ENCODE data around the gene ZNF804B.

Gene ZNF804B

DNA sequence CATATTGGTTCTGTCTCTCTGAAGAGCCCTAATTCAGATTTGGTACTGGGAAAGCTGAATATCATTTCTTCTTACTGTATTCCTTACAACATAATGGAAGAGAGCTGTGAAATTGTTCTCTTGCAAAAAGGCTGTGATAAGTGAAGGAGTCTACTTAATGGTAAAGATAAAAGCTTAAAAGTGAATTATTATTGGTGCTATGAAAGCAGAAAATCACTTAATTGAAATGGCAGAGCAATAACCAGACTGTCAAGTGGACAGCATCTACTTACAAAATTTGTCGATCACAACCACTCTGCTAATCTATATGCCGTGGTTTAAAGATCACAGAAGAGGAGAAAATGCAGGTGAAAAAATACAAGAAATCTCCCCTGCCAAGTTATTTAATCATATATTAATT is 300.7 kb downstream of the ZNF804B start:
- no peak overlapping the region for H3K4me3 Mint-ChIP-seq
- no peaks in the 10 kb centered on the region for H3K27me3 Mint-ChIP-seq
- no peak overlapping the region for H3K27ac Mint-ChIP-seq
- H3K9me3 Mint-ChIP-seq (ENCODE audit: low read depth) = no peaks in the 10 kb centered on the region
- no peaks in the 10 kb centered on the region for H3K36me3 Mint-ChIP-seq
- H3K4me1 Mint-ChIP-seq (ENCODE audit: low read depth) = no peaks in the 10 kb centered on the region

DNA sequence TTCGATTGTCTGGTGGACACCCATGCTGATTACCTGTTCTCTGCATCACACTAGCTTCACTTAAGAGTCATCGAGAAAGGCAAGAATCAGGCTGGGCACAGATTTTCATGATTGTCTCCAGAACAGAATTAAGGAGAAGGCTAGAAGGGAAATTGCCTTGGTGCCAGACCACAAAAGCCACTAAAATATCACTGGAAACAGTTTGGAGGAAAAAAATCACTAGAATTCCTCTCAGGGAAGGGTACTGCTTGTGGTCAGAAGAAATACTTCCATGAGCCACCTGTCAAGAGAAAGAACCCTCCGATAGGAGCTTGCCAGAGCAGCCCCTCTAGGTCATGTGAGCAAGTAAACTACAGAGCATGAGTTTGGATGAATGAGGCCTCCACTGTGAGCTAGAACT is 305.3 kb downstream of the ZNF804B start:
- no peaks in the 10 kb centered on the region for H3K4me1 Mint-ChIP-seq (ENCODE audit: low read depth)
- no peak overlapping the region for H3K27ac Mint-ChIP-seq
- no peaks in the 10 kb centered on the region for H3K9me3 Mint-ChIP-seq (ENCODE audit: low read depth)
- H3K27me3 Mint-ChIP-seq = no peaks in the 10 kb centered on the region
- H3K36me3 Mint-ChIP-seq = no peaks in the 10 kb centered on the region
- H3K4me3 Mint-ChIP-seq = no peak overlapping the region

- Mint-ChIP-seq H3K27me3 (no peaks in the 10 kb centered on the region), H3K4me1 (ENCODE audit: low read depth) (no peaks in the 10 kb centered on the region), H3K36me3 (no peaks in the 10 kb centered on the region)
Measured at GRCh38 chr7:89067048-89067447, 307.5 kb downstream of the ZNF804B start.

DNA sequence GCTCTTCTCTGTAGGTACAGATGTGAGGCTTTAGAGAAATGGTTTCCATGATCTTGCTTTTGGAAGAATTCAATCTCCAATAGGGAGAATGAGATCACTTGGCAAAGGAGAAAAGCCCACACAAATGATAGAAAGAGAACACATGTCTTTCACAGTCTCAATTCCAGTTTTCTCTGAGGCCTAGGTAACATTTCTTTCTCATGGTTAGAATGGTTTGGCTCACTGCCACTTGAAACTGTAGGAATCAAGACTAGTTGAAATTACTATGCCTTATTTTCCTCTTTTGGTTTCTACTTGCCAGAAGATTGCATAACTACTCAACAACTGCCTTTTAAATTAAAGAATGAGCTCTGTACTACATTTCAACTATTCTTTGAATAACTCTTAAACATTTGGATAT is 312.6 kb downstream of the ZNF804B start:
- Mint-ChIP-seq H3K27me3 (no peaks in the 10 kb centered on the region), H3K4me3 (no peak overlapping the region), H3K9me3 (ENCODE audit: low read depth) (no peaks in the 10 kb centered on the region), H3K36me3 (no peaks in the 10 kb centered on the region), H3K4me1 (ENCODE audit: low read depth) (no peaks in the 10 kb centered on the region), H3K27ac (no peak overlapping the region)

More at GRCh38 chr7:89067048-89067447, 307.5 kb downstream of the ZNF804B start:
- Mint-ChIP-seq H3K9me3 (ENCODE audit: low read depth) (no peaks in the 10 kb centered on the region), H3K4me3 (no peak overlapping the region), H3K27ac (no peak overlapping the region)

DNA sequence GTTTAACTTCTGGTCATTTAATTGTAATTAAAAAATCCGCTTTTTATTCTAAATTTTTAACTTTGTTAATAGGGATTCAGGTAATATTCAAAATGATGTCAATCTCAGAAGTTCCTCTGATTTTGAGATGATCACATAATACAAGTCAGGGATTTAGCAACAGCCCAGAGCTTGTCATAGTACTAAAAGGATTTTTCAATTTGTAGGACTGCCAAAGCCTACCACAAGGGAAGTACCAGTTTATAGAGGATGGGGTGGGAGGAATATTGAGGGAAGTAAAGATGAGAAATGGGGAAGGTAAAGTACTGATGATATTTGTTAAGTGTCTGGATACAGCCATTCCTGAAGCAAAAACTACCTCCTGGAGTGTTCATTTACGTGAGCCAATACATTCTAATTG is 314.3 kb downstream of the ZNF804B start:
- Mint-ChIP-seq H3K4me1 (ENCODE audit: low read depth) (no peaks in the 10 kb centered on the region), H3K27ac (no peak overlapping the region), H3K9me3 (ENCODE audit: low read depth) (no peaks in the 10 kb centered on the region), H3K36me3 (no peaks in the 10 kb centered on the region), H3K4me3 (no peak overlapping the region), H3K27me3 (no peaks in the 10 kb centered on the region)

- Mint-ChIP-seq H3K27me3 (no peaks in the 10 kb centered on the region), H3K4me1 (ENCODE audit: low read depth) (no peaks in the 10 kb centered on the region), H3K36me3 (no peaks in the 10 kb centered on the region), H3K4me3 (no peak overlapping the region), H3K9me3 (ENCODE audit: low read depth) (no peaks in the 10 kb centered on the region), H3K27ac (no peak overlapping the region)
Measured at GRCh38 chr7:89077992-89078391, 318.5 kb downstream of the ZNF804B start.

DNA sequence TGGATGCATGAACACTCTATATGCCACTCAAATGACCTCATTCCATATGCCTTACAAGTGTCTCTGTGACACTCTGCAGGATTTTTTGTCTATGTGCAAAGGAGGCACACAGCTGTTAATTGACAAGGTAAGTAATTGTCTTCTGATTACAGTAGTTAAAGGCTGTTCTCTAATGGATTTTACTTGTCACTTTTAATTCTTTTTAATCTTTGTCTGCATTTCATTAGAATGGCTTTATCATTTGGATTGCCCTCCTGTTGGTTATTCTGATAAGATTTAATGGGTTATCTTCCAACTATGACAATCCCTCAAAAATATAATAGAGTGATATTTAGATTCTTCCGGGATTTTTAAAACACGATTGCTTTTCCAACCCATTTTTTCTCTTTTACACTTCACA is 326.1 kb downstream of the ZNF804B start:
- Mint-ChIP-seq H3K27me3 (peaks cover 3% of the 10 kb centered on the region), H3K4me3 (no peak overlapping the region), H3K9me3 (ENCODE audit: low read depth) (no peaks in the 10 kb centered on the region), H3K4me1 (ENCODE audit: low read depth) (no peaks in the 10 kb centered on the region), H3K36me3 (no peaks in the 10 kb centered on the region), H3K27ac (no peak overlapping the region)

DNA sequence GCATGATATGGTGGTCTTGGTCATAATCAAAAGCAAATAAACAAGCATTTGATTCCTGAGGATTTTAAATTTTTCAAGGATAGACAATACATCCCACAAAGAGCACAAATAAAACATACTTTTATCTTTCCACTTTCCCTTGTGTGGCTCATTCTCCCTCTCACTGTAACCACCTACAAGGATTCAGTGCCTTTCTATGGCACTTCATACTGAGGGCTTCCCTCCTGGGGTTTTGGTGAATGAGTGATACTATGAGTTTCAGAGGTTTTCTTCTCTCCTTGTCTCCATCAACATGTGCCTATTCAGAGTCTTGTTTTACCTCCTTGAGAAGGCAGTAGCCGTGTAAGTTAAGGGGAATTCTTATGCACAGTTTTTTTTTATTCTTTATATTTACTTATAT is 332.1 kb downstream of the ZNF804B start:
- no peaks in the 10 kb centered on the region for H3K36me3 Mint-ChIP-seq
- peaks cover 3% of the 10 kb centered on the region for H3K27me3 Mint-ChIP-seq
- H3K4me1 Mint-ChIP-seq (ENCODE audit: low read depth) = no peaks in the 10 kb centered on the region
- no peak overlapping the region for H3K27ac Mint-ChIP-seq
- H3K4me3 Mint-ChIP-seq = no peak overlapping the region
- no peaks in the 10 kb centered on the region for H3K9me3 Mint-ChIP-seq (ENCODE audit: low read depth)

DNA sequence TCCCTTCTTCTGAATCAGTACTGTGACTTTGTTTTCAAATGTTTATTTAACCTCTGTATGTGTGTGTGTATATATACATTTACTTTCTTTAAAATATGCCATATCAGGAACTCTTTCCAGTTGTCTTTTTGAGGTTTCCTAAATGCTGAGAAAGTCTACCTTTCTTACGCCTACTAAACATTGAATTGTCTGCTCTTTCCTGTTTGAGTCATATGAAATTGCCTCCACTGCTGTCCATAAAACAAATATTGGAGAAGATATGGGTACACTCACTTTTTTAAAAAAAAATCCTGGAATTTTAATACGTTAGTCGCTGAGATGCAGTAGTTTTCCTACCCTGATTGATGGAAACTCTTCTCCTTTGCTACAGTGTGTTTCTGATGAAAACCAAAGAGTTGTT is 334.8 kb downstream of the ZNF804B start:
- H3K9me3 Mint-ChIP-seq (ENCODE audit: low read depth) = no peaks in the 10 kb centered on the region
- no peak overlapping the region for H3K27ac Mint-ChIP-seq
- no peak overlapping the region for H3K4me3 Mint-ChIP-seq
- H3K4me1 Mint-ChIP-seq (ENCODE audit: low read depth) = no peaks in the 10 kb centered on the region
- no peaks in the 10 kb centered on the region for H3K36me3 Mint-ChIP-seq
- no peaks in the 10 kb centered on the region for H3K27me3 Mint-ChIP-seq

DNA sequence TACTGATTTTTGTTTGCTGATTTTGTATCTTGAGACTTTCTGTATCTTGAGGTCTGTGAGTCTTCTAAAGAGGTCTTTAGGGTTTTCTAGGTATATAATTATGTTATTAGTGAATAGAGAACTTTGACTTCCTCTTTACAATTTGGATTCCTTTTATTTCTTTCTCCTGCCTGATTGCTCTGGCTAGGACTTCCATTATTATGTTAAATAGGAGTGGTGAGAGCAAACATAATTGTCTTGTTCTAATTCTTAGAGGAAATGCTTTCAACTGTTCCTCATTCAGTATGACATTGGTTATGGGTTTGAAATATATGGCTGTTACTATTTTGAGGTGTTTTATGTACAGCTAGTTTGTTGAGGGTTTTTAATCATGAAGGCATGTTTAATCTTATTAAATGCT is 344.1 kb downstream of the ZNF804B start:
- H3K36me3 Mint-ChIP-seq = no peaks in the 10 kb centered on the region
- H3K27ac Mint-ChIP-seq = no peak overlapping the region
- peaks cover 7% of the 10 kb centered on the region for H3K27me3 Mint-ChIP-seq
- no peak overlapping the region for H3K4me3 Mint-ChIP-seq
- H3K9me3 Mint-ChIP-seq (ENCODE audit: low read depth) = no peaks in the 10 kb centered on the region
- no peaks in the 10 kb centered on the region for H3K4me1 Mint-ChIP-seq (ENCODE audit: low read depth)

GRCh38 chr7:89104748-89105685 is 345.5 kb downstream of the ZNF804B start:
- H3K4me3 Mint-ChIP-seq = no peak overlapping the region
- no peak overlapping the region for H3K27ac Mint-ChIP-seq
- H3K9me3 Mint-ChIP-seq (ENCODE audit: low read depth) = no peaks in the 10 kb centered on the region
- peaks cover 7% of the 10 kb centered on the region for H3K27me3 Mint-ChIP-seq
- H3K36me3 Mint-ChIP-seq = no peaks in the 10 kb centered on the region
- no peaks in the 10 kb centered on the region for H3K4me1 Mint-ChIP-seq (ENCODE audit: low read depth)

GRCh38 chr7:89123871-89124270 is 364.4 kb downstream of the ZNF804B start:
- Mint-ChIP-seq H3K27ac (no peak overlapping the region), H3K27me3 (peaks cover 3% of the 10 kb centered on the region), H3K4me1 (ENCODE audit: low read depth) (no peaks in the 10 kb centered on the region), H3K9me3 (ENCODE audit: low read depth) (no peaks in the 10 kb centered on the region), H3K36me3 (no peaks in the 10 kb centered on the region), H3K4me3 (no peak overlapping the region)

DNA sequence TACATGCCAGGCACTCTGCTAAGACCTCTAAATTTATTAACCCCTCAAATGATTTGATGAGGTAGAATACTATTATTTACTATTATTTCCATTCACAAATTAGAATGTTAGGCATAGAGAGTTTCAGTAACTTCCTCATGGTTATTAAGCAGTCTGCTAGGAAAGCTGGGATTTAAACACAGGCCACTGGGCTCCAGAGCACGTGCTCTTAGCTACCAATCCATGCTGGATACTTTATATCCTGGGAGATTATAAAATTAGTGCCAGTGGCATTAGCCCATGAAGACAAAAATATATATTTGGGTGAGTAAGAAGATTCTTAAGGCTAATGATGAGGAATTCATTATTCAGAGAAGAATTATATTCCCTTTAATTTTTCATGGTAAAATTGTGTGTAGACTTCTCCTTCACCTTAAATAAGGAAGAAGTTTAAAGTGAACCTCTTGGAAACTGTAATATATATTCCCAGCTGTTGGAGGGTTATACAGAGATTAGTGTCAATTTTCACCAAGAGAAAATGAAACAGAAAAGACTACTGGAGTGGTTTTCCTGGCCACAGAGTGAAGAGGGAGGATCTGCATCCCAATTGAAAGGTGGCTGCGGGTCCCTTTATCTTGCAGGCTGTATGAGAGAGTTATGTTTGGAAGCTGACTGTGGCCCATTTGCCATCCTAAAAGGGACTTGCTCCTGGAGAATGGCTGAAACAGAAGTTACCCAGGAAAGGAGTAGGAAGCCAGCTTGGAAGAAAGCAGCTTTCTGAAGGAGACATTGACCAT is 370.3 kb downstream of the ZNF804B start:
- H3K4me3 Mint-ChIP-seq = no peak overlapping the region
- H3K4me1 Mint-ChIP-seq (ENCODE audit: low read depth) = no peaks in the 10 kb centered on the region
- no peaks in the 10 kb centered on the region for H3K36me3 Mint-ChIP-seq
- H3K9me3 Mint-ChIP-seq (ENCODE audit: low read depth) = no peaks in the 10 kb centered on the region
- no peak overlapping the region for H3K27ac Mint-ChIP-seq
- H3K27me3 Mint-ChIP-seq = no peaks in the 10 kb centered on the region

GRCh38 chr7:89133357-89133756 is 373.9 kb downstream of the ZNF804B start:
- no peaks in the 10 kb centered on the region for H3K4me1 Mint-ChIP-seq (ENCODE audit: low read depth)
- no peaks in the 10 kb centered on the region for H3K9me3 Mint-ChIP-seq (ENCODE audit: low read depth)
- H3K27me3 Mint-ChIP-seq = no peaks in the 10 kb centered on the region
- H3K4me3 Mint-ChIP-seq = no peak overlapping the region
- H3K27ac Mint-ChIP-seq = no peak overlapping the region
- H3K36me3 Mint-ChIP-seq = no peaks in the 10 kb centered on the region

DNA sequence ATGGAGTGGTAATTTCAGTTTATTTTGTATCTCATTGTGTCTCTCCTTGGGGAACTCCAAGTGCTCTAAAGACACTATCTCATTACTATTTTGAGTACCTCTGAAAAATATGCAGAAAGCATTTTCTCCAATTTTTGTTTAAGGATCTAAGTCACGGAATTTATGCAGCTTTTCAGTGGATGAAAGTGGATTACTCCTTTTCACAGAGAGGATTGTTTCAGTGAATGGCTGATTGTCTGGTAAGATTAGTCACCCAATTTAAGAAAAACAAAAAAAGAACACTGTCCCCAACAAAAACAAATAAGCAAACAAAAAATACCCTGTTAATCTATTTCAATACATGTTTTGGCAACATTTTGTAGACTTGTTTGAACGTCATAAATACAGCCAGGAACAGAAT is 374.3 kb downstream of the ZNF804B start:
- H3K27me3 Mint-ChIP-seq = no peaks in the 10 kb centered on the region
- H3K36me3 Mint-ChIP-seq = no peaks in the 10 kb centered on the region
- no peak overlapping the region for H3K4me3 Mint-ChIP-seq
- H3K27ac Mint-ChIP-seq = no peak overlapping the region
- H3K4me1 Mint-ChIP-seq (ENCODE audit: low read depth) = no peaks in the 10 kb centered on the region
- no peaks in the 10 kb centered on the region for H3K9me3 Mint-ChIP-seq (ENCODE audit: low read depth)
